K562 (cell line): Measurements from ENCODE around the gene ATP5PF. TPM values are rescaled to one million over a fixed set of nuclear protein-coding genes. Genes with fewer than 3 reads are reported as not detected.

Experiments
- ATAC-seq: fragments of 200-7000 bp; cut with Tn5 transposase; 3 replicates; pipeline ENCODE4 v1.9.1; 2020; ENCODE audit warnings: moderate library complexity
- BruUV-seq: library from RNA; stranded (reverse); fragments of 400-500 nt; replicated peaks from 2 replicates; lab custom pipeline; 2021; lab: Mats Ljungman, UMichigan
- CTCF ChIA-PET: fragments of 300-600 bp; formaldehyde crosslinking; extraction: SDS; loops from one replicate; lab custom pipeline; 2021; ENCODE audit warnings: low intra/inter-chr PET ratio; lab: Yijun Ruan, JAX
- POLR2A ChIA-PET: fragments of 300-600, 350-650 bp; sonication (Branson Sonifier 250); formaldehyde crosslinking; extraction: SDS; loops from one replicate; lab custom pipeline; 2021; ENCODE audit warnings: antibody characterized with exemption, inconsistent platforms; lab: Yijun Ruan, JAX
- DNase-seq, 4 experiments: peaks; one replicate each; pipeline versions ENCODE4 v3.0.0 to v3.0.0-alpha.2; 2011 to 2018; ENCODE audit warnings: low spot score in 3 of 4, mixed read lengths in 3 of 4; ENCODE audit errors: extremely low read depth in 1 of 4
- FAIRE-seq: peaks from 2 replicates; lab custom pipeline; 2011; peaks lifted over from hg19 to GRCh38; lab: Jason Lieb, UNC
- H2AFZ ChIP-seq: 2 replicates; pipeline ENCODE4 v1.6.0; 2011; ENCODE audit warnings: low read depth, low read length, control low read depth, inconsistent platforms
- H3K27ac ChIP-seq: fragments of 200-600 bp; 3 replicates; pipeline ENCODE4 v1.8.0; 2011; ENCODE audit warnings: low read depth, mild to moderate bottlenecking, control low read depth, inconsistent platforms, low read length, moderate library complexity, mixed read lengths; ENCODE audit errors: extremely low read depth
- H3K27me3 ChIP-seq, 2 experiments: fragments of 300-600 bp in 1 of 2; 2 replicates in 1 of 2; 3 replicates in 1 of 2; pipeline versions ENCODE4 v1.6.0 to v1.8.0; 2011; ENCODE audit warnings: inconsistent platforms in 2 of 2, low read length in 2 of 2, mild to moderate bottlenecking in 1 of 2, mixed read lengths in 1 of 2, moderate library complexity in 1 of 2; ENCODE audit not compliant: control insufficient read depth in 2 of 2, insufficient read depth in 2 of 2
- H3K36me3 ChIP-seq: fragments of 300-600 bp; 3 replicates; pipeline ENCODE4 v1.8.0; 2011; ENCODE audit warnings: mild to moderate bottlenecking, low read length, inconsistent platforms; ENCODE audit not compliant: control insufficient read depth, insufficient read depth
- H3K4me1 ChIP-seq, 2 experiments: fragments of 200-600 bp in 1 of 2; replicated peaks in 1 of 2; 2 replicates in 1 of 2; 3 replicates in 1 of 2; pipeline versions ENCODE4 v1.5.1 to v1.8.0; 2011; ENCODE audit warnings: inconsistent platforms in 2 of 2, low read length in 2 of 2, mild to moderate bottlenecking in 1 of 2, mixed read lengths in 1 of 2, moderate library complexity in 1 of 2; ENCODE audit not compliant: control insufficient read depth in 2 of 2, insufficient read depth in 2 of 2
- H3K4me2 ChIP-seq: 2 replicates; pipeline ENCODE4 v1.6.1; 2011; ENCODE audit warnings: low read length, control low read depth, inconsistent platforms, mixed read lengths; ENCODE audit not compliant: insufficient read depth
- H3K4me3 ChIP-seq: fragments of 200-600 bp; sonication (generic), shearing (Covaris generic); 2 replicates; pipeline ENCODE4 v1.5.1; 2016; ENCODE audit warnings: control low read depth, inconsistent platforms
- H3K79me2 ChIP-seq: fragments of 200-600 bp; 3 replicates; pipeline ENCODE4 v1.8.0; 2011; ENCODE audit warnings: low read length, inconsistent platforms; ENCODE audit not compliant: control insufficient read depth, insufficient read depth
- H3K9ac ChIP-seq, 2 experiments: 2 replicates each; pipeline versions ENCODE4 v1.6.0 to v1.6.1; 2011; ENCODE audit warnings: low read depth in 2 of 2, low read length in 2 of 2, control low read depth in 1 of 2, inconsistent platforms in 1 of 2, mild to moderate bottlenecking in 1 of 2, mixed read lengths in 1 of 2; ENCODE audit not compliant: insufficient read depth in 1 of 2
- H3K9me1 ChIP-seq: one replicate; pipeline ENCODE4 v1.6.0; 2011; ENCODE audit warnings: inconsistent platforms, mild to moderate bottlenecking, low read length, moderate library complexity; ENCODE audit not compliant: control insufficient read depth, insufficient read depth
- H3K9me3 ChIP-seq: replicated peaks from 2 replicates; pipeline ENCODE4 v1.5.1; 2011; ENCODE audit warnings: low read depth, low read length, inconsistent platforms; ENCODE audit not compliant: control insufficient read depth, insufficient read depth
- H4K20me1 ChIP-seq: replicated peaks from 2 replicates; pipeline ENCODE4 v1.6.1; 2011; ENCODE audit warnings: low read length, inconsistent platforms, mixed read lengths; ENCODE audit not compliant: control insufficient read depth, insufficient read depth
- COPS2 ChIP-seq: fragments of 450-650 bp; conservative IDR thresholded peaks from 2 replicates; pipeline ENCODE4 v1.6.1; 2016; ENCODE audit warnings: mild to moderate bottlenecking, moderate library complexity
- ILF3 ChIP-seq: fragments of 450-650 bp; IDR thresholded peaks from 2 replicates; pipeline ENCODE4 v1.6.1; 2018; ENCODE audit warnings: antibody characterized with exemption, mild to moderate bottlenecking, moderate library complexity, borderline replicate concordance
- IRF9 ChIP-seq: fragments of 450-650 bp; IDR thresholded peaks from 2 replicates; pipeline ENCODE4 v1.6.1; 2016; ENCODE audit warnings: missing biosample characterization, missing genetic modification characterization
- LCOR ChIP-seq: sonication (generic); formaldehyde crosslinking; IDR thresholded peaks from 2 replicates; pipeline ENCODE4 v1.8.0; 2022; ENCODE audit warnings: mild to moderate bottlenecking, missing genetic modification reagents
- NR3C1 ChIP-seq: sonication (generic); formaldehyde crosslinking; IDR thresholded peaks from 2 replicates; pipeline ENCODE4 v1.8.1; 2022; ENCODE audit warnings: missing genetic modification reagents
- POLR2B ChIP-seq: fragments of 450-650 bp; IDR thresholded peaks from 2 replicates; pipeline ENCODE4 v1.6.1; 2018; ENCODE audit warnings: low read depth; ENCODE audit not compliant: partially characterized antibody
- PTBP1 ChIP-seq: fragments of 200-400 bp; formaldehyde crosslinking; IDR thresholded peaks from 2 replicates; pipeline ENCODE4 v1.6.1; 2017; ENCODE audit warnings: low read depth, low read length
- RBM22 ChIP-seq: fragments of 200-400 bp; formaldehyde crosslinking; IDR thresholded peaks from 2 replicates; pipeline ENCODE4 v1.6.1; 2018; ENCODE audit warnings: low read length, low read depth; ENCODE audit not compliant: poor library complexity, severe bottlenecking
- SUPT5H ChIP-seq: fragments of 450-650 bp; IDR thresholded peaks from 2 replicates; pipeline ENCODE4 v1.6.1; 2016
- ZNF184 ChIP-seq: sonication (generic); formaldehyde crosslinking; IDR thresholded peaks from 2 replicates; pipeline ENCODE4 v1.5.0; 2020; ENCODE audit warnings: missing genetic modification reagents
- WGBS: fragments of 100-300 bp; shearing (Covaris generic); methylation state at CpG from one replicate; pipeline ENCODE4 v1.1.6; 2016; ENCODE audit warnings: low coverage, mixed read lengths; ENCODE audit not compliant: insufficient coverage; ENCODE audit errors: missing lambda C conversion rate; 5-methylcytosine and 5-hydroxymethylcytosine counted together
- in situ Hi-C: fragments of 300-500 bp; cut with MboI; formaldehyde crosslinking; loops from 4 replicates; pipeline ENCODE4 v1.15.0; 2018; ENCODE audit warnings: inconsistent platforms, mixed read lengths
- intact Hi-C: fragments of 100-400 bp; cut with micrococcal nuclease; formaldehyde crosslinking; loops from 2 replicates; pipeline ENCODE4 v1.14.2; 2022
- polyA plus RNA-seq, 8 experiments: library from polyadenylated mRNA; depleted of rRNA in 4 of 8; stranded (reverse) in 5 of 8; unstranded in 3 of 8; fragments of >200 nt; fragmentation: Nextera tagmentation in 2 of 8; fragmentation: Illumina TruSeq in 1 of 8; extraction: Ambion mirVana in 2 of 8; extraction: Trizol in 1 of 8; gene quantifications; 2 replicates each; pipeline versions ENCODE4 v1.2.1 to v1.2.3, GENCODE V29; 2011 to 2014; ENCODE audit warnings: inconsistent platforms in 1 of 8, missing spikeins in 1 of 8
- total RNA-seq, 7 experiments: library from RNA; depleted of rRNA in 6 of 7; stranded (reverse); fragments of >200 nt in 6 of 7; fragmentation: Illumina TruSeq in 2 of 7; extraction: Trizol in 2 of 7; gene quantifications; 2 replicates each; pipeline versions ENCODE4 v1.2.1 to v1.2.3, GENCODE V29; 2011 to 2021; ENCODE audit warnings: low replicate concordance in 1 of 7
- TF ChIP-seq, protein P1 (sequence below): sonication (generic); formaldehyde crosslinking; IDR thresholded peaks from 2 replicates; pipeline ENCODE4 v1.8.1; 2022; ENCODE audit warnings: missing genetic modification reagents

ATP5PF gene
- total and polyA plus RNA-seq, 9 of the 15 experiments (the other 6 are each of a cell fraction or from before 2014, with no cell fraction given), result 242 to 2,488 (median 533) TPM

DNA sequence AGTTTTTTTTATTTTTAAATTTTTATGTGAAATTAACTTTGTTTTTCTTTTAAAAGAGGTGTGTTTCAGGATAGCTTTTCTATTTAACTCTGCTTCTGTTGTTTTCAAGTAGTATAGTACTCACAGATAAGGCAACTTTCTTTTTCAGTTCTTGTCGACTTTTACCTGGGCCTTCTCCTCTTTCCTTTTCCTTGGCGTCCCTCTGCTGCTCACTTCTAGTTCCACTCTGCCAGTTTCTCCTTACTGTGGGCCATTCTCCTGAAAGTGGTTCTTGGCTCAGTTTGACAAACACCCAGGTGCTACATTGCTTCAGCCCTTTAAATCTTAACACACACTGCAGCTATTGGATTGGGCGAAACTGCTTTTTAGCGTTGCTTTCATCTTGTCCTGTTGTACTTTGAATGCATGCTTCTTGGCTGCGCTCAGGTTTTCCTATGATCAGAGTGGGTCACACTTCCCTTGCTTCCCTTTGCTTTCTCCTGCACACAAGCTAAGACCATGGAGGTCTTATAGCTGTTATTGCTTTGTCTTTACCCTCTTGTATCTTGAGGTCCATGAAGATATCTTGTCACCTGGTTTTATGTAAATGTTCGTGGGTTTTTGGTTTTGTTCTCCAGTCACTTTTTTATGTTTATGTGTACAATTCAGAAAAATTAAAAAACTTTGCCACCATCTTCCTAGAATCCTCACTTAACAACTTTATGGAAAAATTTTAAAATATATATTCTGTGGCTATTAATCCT is 21.7 kb upstream of the ATP5PF start:
- in situ Hi-C loops, result no loop called here
- POLR2A ChIA-PET, result interaction anchor here (0.6 kb wide), 1 partner anchor 24 kb away, joined by 3 read pairs; no protein-coding TSS in a partner anchor
- WGBS, result 69% methylated on average over 6 of the region's 6 CpGs
- TF ChIP-seq NR3C1 (CRISPR knock-in tag) (no peak), POLR2B (no peak), PTBP1 (no peak), SUPT5H (no peak), RBM22 (no peak), ILF3 (no peak), IRF9 (tag) (no peak), COPS2 (no peak), LCOR (CRISPR knock-in tag) (no peak), ZNF184 (CRISPR knock-in tag) (no peak)
- TF ChIP-seq, protein P1, sequence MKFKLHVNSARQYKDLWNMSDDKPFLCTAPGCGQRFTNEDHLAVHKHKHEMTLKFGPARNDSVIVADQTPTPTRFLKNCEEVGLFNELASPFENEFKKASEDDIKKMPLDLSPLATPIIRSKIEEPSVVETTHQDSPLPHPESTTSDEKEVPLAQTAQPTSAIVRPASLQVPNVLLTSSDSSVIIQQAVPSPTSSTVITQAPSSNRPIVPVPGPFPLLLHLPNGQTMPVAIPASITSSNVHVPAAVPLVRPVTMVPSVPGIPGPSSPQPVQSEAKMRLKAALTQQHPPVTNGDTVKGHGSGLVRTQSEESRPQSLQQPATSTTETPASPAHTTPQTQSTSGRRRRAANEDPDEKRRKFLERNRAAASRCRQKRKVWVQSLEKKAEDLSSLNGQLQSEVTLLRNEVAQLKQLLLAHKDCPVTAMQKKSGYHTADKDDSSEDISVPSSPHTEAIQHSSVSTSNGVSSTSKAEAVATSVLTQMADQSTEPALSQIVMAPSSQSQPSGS (CRISPR knock-in tag), result no peak

More for the DNA sequence above, 21.7 kb upstream of the ATP5PF start:
- BruUV-seq, result no TSS peak
- no peak overlapping the region for H3K4me3 ChIP-seq
- ATAC-seq (no peak), FAIRE-seq (no peak), DNase-seq (no peak)
- H3K79me2 ChIP-seq, result no peaks in the 10 kb centered on the region
- no peaks in the 10 kb centered on the region for H3K27me3 ChIP-seq
- intact Hi-C loops, result no loop called here
- H3K4me1 ChIP-seq, result no peaks in the 10 kb centered on the region
- no peak overlapping the region for H2AFZ ChIP-seq
- H3K27ac ChIP-seq, result no peak overlapping the region
- H3K9ac ChIP-seq, result no peak overlapping the region
- H3K9me3 ChIP-seq, result no peaks in the 10 kb centered on the region
- H4K20me1 ChIP-seq, result no peaks in the 10 kb centered on the region
- H3K4me2 ChIP-seq, result no peak overlapping the region
- peaks cover 65% of the 10 kb centered on the region for H3K36me3 ChIP-seq
- CTCF ChIA-PET, result no interaction called here
- H3K9me1 ChIP-seq, result no peaks in the 10 kb centered on the region
